Trophoblast cell (in vitro differentiated cells and primary cell): ENCODE measurements around the gene NSG1.
A peak's percentile ranks its signal among the peaks of the same experiment; 100 is the strongest.

ENCODE experiments used
- DNase-seq, 2 donors: peaks; one replicate each; pipeline ENCODE4 v3.0.0-alpha.2; 2016
- H2AFZ ChIP-seq: 2 replicates; pipeline ENCODE4 v1.6.1; 2013; ENCODE audit warnings: low read length, moderate library complexity, mild to moderate bottlenecking; ENCODE audit not compliant: insufficient read depth, poor library complexity
- H2AK5ac ChIP-seq: 2 replicates; pipeline ENCODE4 v1.6.1; 2013; ENCODE audit warnings: mild to moderate bottlenecking, low read length
- H2BK120ac ChIP-seq: 2 replicates; pipeline ENCODE4 v1.6.1; 2013; ENCODE audit warnings: low read length, mild to moderate bottlenecking, moderate library complexity; ENCODE audit not compliant: insufficient read depth, poor library complexity
- H2BK12ac ChIP-seq: 2 replicates; pipeline ENCODE4 v1.6.1; 2013; ENCODE audit warnings: mild to moderate bottlenecking, low read length, moderate library complexity
- H2BK5ac ChIP-seq: 2 replicates; pipeline ENCODE4 v1.6.1; 2013; ENCODE audit warnings: low read length, low read depth, moderate library complexity, mild to moderate bottlenecking; ENCODE audit not compliant: poor library complexity
- H3K14ac ChIP-seq: 2 replicates; pipeline ENCODE4 v1.6.1; 2013; ENCODE audit warnings: mild to moderate bottlenecking, low read length
- H3K18ac ChIP-seq: 2 replicates; pipeline ENCODE4 v1.6.1; 2013; ENCODE audit warnings: mild to moderate bottlenecking, low read length
- H3K23ac ChIP-seq: 2 replicates; pipeline ENCODE4 v1.6.1; 2013; ENCODE audit warnings: low read length
- H3K27ac ChIP-seq: 2 replicates; pipeline ENCODE4 v1.5.1; 2013; ENCODE audit warnings: low read depth, mild to moderate bottlenecking, inconsistent platforms, low read length, moderate library complexity
- H3K27me3 ChIP-seq: 2 replicates; pipeline ENCODE4 v1.6.1; 2013; ENCODE audit warnings: inconsistent platforms, mild to moderate bottlenecking, low read length, moderate library complexity; ENCODE audit not compliant: insufficient read depth
- H3K36me3 ChIP-seq, 2 experiments: 1 replicate in 1 of 2; 2 replicates in 1 of 2; pipeline ENCODE4 v1.6.1; 2013; ENCODE audit warnings: low read length in 2 of 2, mild to moderate bottlenecking in 2 of 2, moderate library complexity in 1 of 2; ENCODE audit not compliant: insufficient read depth in 2 of 2, control insufficient read depth in 1 of 2
- H3K4ac ChIP-seq: 2 replicates; pipeline ENCODE4 v1.6.1; 2013; ENCODE audit warnings: low read depth, mild to moderate bottlenecking, low read length, moderate library complexity
- H3K4me1 ChIP-seq, 2 experiments: 1 replicate in 1 of 2; 2 replicates in 1 of 2; pipeline ENCODE4 v1.6.1; 2013; ENCODE audit warnings: low read length in 2 of 2, mild to moderate bottlenecking in 2 of 2, moderate library complexity in 1 of 2; ENCODE audit not compliant: insufficient read depth in 2 of 2, control insufficient read depth in 1 of 2
- H3K4me2 ChIP-seq: 2 replicates; pipeline ENCODE4 v1.6.1; 2013; ENCODE audit warnings: inconsistent platforms, mild to moderate bottlenecking, low read length, moderate library complexity
- H3K4me3 ChIP-seq: 2 replicates; pipeline ENCODE4 v1.5.1; 2013; ENCODE audit warnings: mild to moderate bottlenecking, low read depth, low read length, inconsistent platforms
- H3K79me1 ChIP-seq: one replicate; pipeline ENCODE4 v1.6.1; 2013; ENCODE audit warnings: low read length
- H3K79me2 ChIP-seq: 2 replicates; pipeline ENCODE4 v1.6.1; 2013; ENCODE audit warnings: low read length, mild to moderate bottlenecking; ENCODE audit not compliant: control insufficient read depth, insufficient read depth, poor library complexity
- H3K9ac ChIP-seq: 2 replicates; pipeline ENCODE4 v1.6.1; 2013; ENCODE audit warnings: mild to moderate bottlenecking, low read length
- H3K9me3 ChIP-seq: 2 replicates; pipeline ENCODE4 v1.6.1; 2013; ENCODE audit warnings: low read depth, mild to moderate bottlenecking, control low read depth, inconsistent platforms, low read length; ENCODE audit not compliant: insufficient read depth
- H4K12ac ChIP-seq: 2 replicates; pipeline ENCODE4 v1.6.1; 2013; ENCODE audit warnings: low read depth, mild to moderate bottlenecking, low read length, moderate library complexity
- H4K8ac ChIP-seq: 2 replicates; pipeline ENCODE4 v1.6.1; 2013; ENCODE audit warnings: low read depth, mild to moderate bottlenecking, low read length, moderate library complexity
- H4K91ac ChIP-seq: one replicate; pipeline ENCODE4 v1.6.1; 2013; ENCODE audit warnings: low read depth, mild to moderate bottlenecking, low read length, moderate library complexity
- WGBS: extraction: QIAGEN DNeasy Blood & Tissue Kit; methylation state at CpG from one replicate; pipeline ENCODE4 v1.1.7; 2013; ENCODE audit warnings: missing lambda C conversion rate; ENCODE audit not compliant: insufficient read length, insufficient coverage; ENCODE audit errors: extremely low coverage; 5-methylcytosine and 5-hydroxymethylcytosine counted together

NSG1 gene

DNA sequence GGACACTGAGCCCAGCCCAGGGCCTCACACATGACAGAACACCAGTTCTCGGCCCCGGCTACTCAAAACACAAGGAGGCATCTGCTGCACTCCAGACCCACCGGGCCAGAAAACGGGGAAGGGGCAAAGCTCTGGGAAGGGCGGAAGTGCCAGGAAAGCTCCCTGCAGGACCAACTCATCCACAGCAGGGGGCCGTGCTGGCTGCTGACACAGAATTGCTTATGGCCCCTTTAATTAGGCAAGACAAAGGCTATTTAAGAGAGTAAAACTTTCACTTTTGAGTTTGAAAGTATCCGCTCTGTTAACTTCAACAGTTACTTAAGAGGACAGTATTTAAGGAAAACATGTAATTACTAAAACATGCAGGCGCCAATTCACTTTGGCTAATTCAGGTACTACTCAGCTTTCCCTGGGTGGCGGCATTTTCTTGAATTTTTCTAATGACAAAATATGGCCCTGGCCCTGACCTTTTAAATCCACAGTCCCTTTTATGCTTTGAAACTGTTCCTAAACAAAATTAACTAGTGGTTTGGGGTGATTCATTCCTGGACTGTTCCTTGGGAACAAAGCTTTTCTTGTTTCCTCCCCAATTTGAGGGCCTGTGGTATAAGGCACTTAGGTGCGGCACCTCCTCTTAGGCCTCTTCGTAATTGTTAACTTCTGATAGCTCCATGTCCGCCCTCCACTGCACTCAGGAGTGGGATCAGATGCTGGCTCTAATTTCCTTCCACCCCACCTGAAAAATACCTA lies 40.4 kb downstream of the NSG1 start:
- no CpG with 5 or more reads among the region's 12 CpGs for WGBS
- no peak overlapping the region for H3K18ac ChIP-seq
- H3K9ac ChIP-seq: no peak overlapping the region
- H4K91ac ChIP-seq: no peak overlapping the region
- no peak overlapping the region for H3K4me2 ChIP-seq
- H2BK120ac ChIP-seq: no peak overlapping the region
- no peak overlapping the region for H3K14ac ChIP-seq
- H3K27me3 ChIP-seq: no peaks in the 10 kb centered on the region
- no peak overlapping the region for H3K4ac ChIP-seq
- H4K12ac ChIP-seq: peak overlapping the region; percentile 47
- no peaks in the 10 kb centered on the region for H3K79me2 ChIP-seq
- H3K27ac ChIP-seq: no peak overlapping the region
- H3K4me3 ChIP-seq: no peak overlapping the region
- H3K36me3 ChIP-seq: peaks cover 33 to 40% of the 10 kb centered on the region in 2 experiments
- peak overlapping the region; percentile 20 for H2BK12ac ChIP-seq
- no peak overlapping the region for H2BK5ac ChIP-seq
- no peaks in the 10 kb centered on the region for H3K9me3 ChIP-seq
- no peak for DNase-seq
- H2AK5ac ChIP-seq: no peak overlapping the region
- H3K79me1 ChIP-seq: no peaks in the 10 kb centered on the region
- H3K23ac ChIP-seq: no peak overlapping the region
- no peak overlapping the region for H2AFZ ChIP-seq
- H3K4me1 ChIP-seq: peaks cover 2 to 5% of the 10 kb centered on the region in 2 experiments
- no peak overlapping the region for H4K8ac ChIP-seq

DNA sequence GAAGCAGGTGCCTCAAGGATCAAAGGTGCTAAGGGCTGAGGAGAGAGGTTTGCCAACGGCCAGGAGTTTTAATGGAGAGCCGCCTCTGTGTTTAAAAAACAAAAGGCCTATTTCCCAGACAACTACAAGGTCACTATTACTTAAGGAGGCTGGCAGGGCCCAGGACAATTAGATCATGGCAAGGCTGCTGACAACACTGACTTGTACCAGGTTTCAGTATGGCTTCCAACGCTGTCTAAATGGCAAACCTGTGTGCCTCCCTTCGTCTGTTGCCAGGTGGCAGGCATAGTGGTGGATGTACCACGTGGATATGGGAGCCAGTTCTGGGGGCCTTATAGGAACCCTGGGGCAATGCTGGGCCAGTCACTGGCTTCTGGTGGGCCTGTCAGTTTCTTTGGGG lies 41.0 kb downstream of the NSG1 start:
- Histone ChIP-seq H3K79me2 (no peaks in the 10 kb centered on the region), H2BK12ac (no peak overlapping the region), H3K36me3 (peaks cover 37 to 44% of the 10 kb centered on the region in 2 experiments), H2BK5ac (no peak overlapping the region), H4K91ac (no peak overlapping the region), H4K8ac (no peak overlapping the region), H2AFZ (no peak overlapping the region), H3K4me1 (peaks cover 2 to 5% of the 10 kb centered on the region in 2 experiments), H3K9me3 (no peaks in the 10 kb centered on the region), H3K4ac (no peak overlapping the region), H4K12ac (no peak overlapping the region), H3K79me1 (no peaks in the 10 kb centered on the region), H3K14ac (no peak overlapping the region), H3K9ac (no peak overlapping the region), H3K27ac (no peak overlapping the region), H2BK120ac (no peak overlapping the region), H2AK5ac (no peak overlapping the region), H3K23ac (no peak overlapping the region), H3K4me2 (no peak overlapping the region), H3K18ac (no peak overlapping the region), H3K27me3 (no peaks in the 10 kb centered on the region), H3K4me3 (peak overlapping the region; percentile 20)
- no CpG with 5 or more reads among the region's 5 CpGs for WGBS
- no peak for DNase-seq

DNA sequence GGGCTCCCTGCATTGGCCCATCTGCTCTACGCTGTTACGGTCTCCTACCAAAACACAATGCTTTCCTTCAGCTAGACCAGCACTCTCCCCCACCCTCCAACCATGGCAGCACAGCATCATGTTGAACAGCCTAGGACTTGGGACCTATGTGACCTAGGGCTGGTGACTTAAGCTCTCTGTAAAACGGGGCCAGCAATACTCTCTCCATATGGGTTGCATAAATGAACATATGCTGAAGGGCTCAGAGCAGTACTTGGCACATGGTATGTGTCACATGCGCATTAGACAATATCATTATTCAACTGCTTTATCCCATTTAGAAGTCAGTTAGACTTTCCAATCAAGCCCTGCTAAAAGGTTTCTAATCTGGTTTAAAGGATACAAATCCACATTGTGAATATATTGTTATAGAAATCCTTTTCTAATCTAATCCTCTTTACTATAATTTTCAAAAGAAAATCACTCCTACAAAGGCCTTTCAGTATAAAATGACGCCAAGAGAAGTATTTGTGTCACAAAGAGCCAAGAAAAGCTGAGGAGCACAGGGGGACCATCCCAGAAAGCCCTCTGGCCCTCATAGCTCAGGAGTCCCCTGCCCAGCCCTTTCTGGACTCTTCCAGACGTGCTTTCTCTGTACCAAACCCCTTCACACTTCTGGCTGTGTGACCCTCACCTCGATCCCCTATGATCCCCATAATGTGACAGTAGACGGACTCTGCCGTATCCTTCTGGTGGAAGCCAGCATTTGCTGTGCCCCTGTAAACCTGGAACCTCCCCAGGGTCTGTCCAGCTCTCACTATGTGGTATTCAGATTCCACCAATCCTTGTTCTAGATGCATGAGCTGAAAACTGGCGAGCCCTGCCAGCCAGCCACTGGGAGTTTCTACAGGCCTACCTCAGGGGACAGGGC lies 42.3 kb downstream of the NSG1 start:
- Histone ChIP-seq H4K12ac (no peak overlapping the region), H2AK5ac (no peak overlapping the region), H2BK120ac (no peak overlapping the region), H3K27me3 (no peaks in the 10 kb centered on the region), H3K36me3 (peaks cover 29 to 40% of the 10 kb centered on the region in 2 experiments), H3K4me1 (peaks cover 2 to 5% of the 10 kb centered on the region in 2 experiments), H4K8ac (no peak overlapping the region), H2BK12ac (peak overlapping the region; percentile 19), H3K27ac (no peak overlapping the region), H3K79me2 (no peaks in the 10 kb centered on the region), H2BK5ac (no peak overlapping the region), H3K9ac (no peak overlapping the region), H3K4me2 (no peak overlapping the region), H3K4me3 (no peak overlapping the region), H3K4ac (no peak overlapping the region), H3K79me1 (no peaks in the 10 kb centered on the region), H3K23ac (no peak overlapping the region), H2AFZ (no peak overlapping the region), H3K14ac (no peak overlapping the region), H4K91ac (no peak overlapping the region), H3K18ac (no peak overlapping the region), H3K9me3 (no peaks in the 10 kb centered on the region)
- no peak for DNase-seq
- WGBS: no CpG with 5 or more reads among the region's 10 CpGs

DNA sequence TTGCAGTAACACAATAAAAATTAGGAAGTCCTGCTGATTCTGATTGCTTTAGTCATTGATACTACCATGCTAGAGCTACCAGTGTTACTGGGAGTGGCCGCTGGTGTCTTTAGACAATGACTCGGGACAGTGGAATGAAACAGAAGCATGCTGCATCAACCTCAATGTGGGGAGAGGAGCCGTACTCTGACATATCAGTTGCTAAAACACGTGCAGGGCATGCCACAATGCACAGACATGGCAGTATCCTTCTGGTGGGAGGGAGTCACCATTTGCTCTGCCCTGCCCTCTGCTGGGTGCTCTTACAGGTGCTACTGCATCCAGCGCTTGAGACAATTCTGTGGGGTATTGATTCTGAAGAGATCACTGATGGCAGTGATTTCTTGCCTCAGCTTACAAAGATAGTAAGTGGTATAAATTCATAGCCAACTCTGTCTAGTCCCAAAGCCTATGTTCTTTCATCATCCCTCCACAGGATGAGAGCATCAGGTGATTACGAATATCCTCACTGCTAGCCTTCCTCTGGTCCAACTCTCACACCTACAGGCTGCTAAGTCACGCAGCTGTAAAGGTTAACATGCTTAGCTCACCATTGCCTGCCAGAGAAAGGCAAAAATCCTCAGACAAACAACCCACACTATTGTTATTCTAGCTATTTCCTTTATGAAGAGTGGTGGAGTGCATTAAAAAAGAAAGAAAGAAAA lies 43.7 kb downstream of the NSG1 start:
- Histone ChIP-seq H2BK5ac (no peak overlapping the region), H3K27me3 (no peaks in the 10 kb centered on the region), H4K12ac (no peak overlapping the region), H3K79me1 (no peaks in the 10 kb centered on the region), H2BK120ac (no peak overlapping the region), H3K4ac (no peak overlapping the region), H3K4me3 (no peak overlapping the region), H2BK12ac (no peak overlapping the region), H3K4me1 (peaks cover 2% of the 10 kb centered on the region in 2 experiments), H3K27ac (no peak overlapping the region), H2AFZ (no peak overlapping the region), H4K8ac (no peak overlapping the region), H3K79me2 (no peaks in the 10 kb centered on the region), H2AK5ac (no peak overlapping the region), H3K14ac (no peak overlapping the region), H3K4me2 (no peak overlapping the region), H4K91ac (no peak overlapping the region), H3K18ac (no peak overlapping the region), H3K9me3 (no peaks in the 10 kb centered on the region), H3K36me3 (peaks cover 22 to 33% of the 10 kb centered on the region in 2 experiments), H3K9ac (no peak overlapping the region), H3K23ac (no peak overlapping the region)
- no CpG with 5 or more reads among the region's 7 CpGs for WGBS
- DNase-seq: peak; percentile 80 to 86
